Endothelial cell of hepatic sinusoid (primary cell): ENCODE data around the gene CLEC20A.

Source experiments
- in situ Hi-C: cut with HindIII; loops from 2 replicates; pipeline ENCODE4 v1.10.0; 2017; ENCODE audit warnings: low sequenced_read_pairs

CLEC20A gene

DNA sequence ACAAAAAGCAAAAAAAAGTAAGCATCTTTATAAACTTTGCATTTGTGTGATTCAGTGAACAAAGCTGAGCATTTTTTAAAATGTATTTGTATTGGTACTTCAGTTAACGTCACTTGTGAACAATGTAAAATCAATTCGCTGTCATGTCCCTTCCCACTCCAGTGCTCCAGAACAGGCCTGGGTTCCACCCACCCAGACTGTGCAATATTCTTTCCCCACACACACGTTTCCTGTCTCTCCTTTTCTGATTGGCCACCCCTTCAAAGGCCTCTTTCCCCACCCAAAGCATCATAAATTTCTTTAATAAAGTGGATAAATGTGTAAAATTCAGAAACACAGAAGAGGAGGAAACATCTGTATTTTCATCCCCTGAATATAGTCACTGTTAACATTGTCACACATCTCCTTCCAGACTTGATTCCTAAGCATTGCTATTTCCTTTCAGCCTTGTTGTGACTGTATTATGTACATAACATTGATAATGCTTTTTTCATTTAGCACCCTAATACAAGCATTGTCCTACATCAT lies 12.0 kb downstream of the CLEC20A start:
- in situ Hi-C loops = no loop called here

DNA sequence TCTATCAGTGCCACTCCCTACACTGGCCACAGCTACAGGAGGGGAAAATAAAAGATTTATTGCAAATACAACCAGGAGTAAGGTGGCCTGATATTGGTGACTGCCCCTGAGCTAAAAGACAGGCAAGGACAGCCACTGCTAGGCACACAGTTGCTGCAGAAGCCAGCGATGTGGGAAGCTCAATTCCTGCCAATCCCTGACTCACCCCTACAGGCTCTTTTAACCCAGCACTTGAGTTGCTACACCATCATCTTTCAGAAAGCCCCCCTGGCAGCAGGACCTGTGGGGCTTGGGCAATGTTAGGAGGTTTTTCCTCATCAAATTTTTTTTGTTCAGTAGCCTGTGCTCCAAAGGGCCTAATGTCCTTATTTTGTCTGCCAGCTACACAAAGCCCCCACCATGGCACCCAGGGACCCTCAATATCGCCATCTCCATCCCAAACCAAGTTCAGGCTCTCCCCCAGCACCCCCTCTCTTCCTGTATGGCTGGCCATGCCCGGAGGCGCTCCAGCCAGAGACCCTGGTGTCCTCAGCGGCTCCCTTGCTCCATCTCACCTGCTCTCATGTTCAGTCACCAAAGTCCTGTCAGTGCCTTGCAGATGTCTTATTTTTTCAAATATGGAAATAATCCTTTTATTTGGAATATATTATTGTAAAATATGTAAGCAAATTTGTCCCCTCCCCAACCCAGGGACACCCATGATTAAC lies 13.4 kb downstream of the CLEC20A start:
- in situ Hi-C loops = no loop called here

- in situ Hi-C loops = loop anchor here (5.0 kb wide), 1 partner anchor 34 kb away; the partner anchor contains the start of gene TEX35
These were observed 18.9 kb downstream of the CLEC20A start for GRCh38 chr1:178477841-178478240.

GRCh38 chr1:178477373-178477772 lies 19.4 kb downstream of the CLEC20A start:
- in situ Hi-C loops = loop anchor here (5.0 kb wide), 1 partner anchor 35 kb away; the partner anchor contains the start of gene TEX35

DNA sequence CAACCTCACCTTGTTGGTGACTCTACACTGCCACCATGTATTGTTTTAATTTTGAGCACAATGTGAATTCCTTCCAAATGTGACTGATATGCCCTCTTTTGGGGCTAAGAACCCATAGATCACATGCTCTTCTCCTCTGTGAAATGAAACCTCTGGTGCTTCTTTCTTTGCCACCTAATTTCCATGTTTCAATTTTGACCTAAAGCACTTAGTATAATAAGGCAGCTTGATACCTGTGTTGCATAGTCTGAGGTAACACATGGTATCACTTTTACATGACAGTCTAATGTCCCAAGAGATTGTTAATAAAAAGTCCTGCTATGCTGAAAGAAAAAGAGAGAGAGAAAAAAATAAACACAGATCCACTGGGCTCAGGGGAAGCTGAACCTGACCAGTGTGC lies 24.2 kb downstream of the CLEC20A start:
- in situ Hi-C loops = loop anchor here (5.0 kb wide), 1 partner anchor 65 kb away; no protein-coding TSS in a partner anchor

GRCh38 chr1:178470411-178470960 lies 26.3 kb downstream of the CLEC20A start:
- in situ Hi-C loops = loop anchor here (5.0 kb wide), 1 partner anchor 63 kb away; no protein-coding TSS in a partner anchor

- in situ Hi-C loops = no loop called here
These were observed 28.9 kb downstream of the CLEC20A start for GRCh38 chr1:178467837-178468236.

- in situ Hi-C loops = no loop called here
These were observed 31.8 kb downstream of the CLEC20A start for GRCh38 chr1:178465011-178465410.

- in situ Hi-C loops = no loop called here
These were observed 32.2 kb downstream of the CLEC20A start for GRCh38 chr1:178464566-178464965.

- in situ Hi-C loops = no loop called here
These were observed 32.6 kb downstream of the CLEC20A start for GRCh38 chr1:178464141-178464540.

- in situ Hi-C loops = no loop called here
These were observed 35.1 kb downstream of the CLEC20A start for GRCh38 chr1:178461701-178462100.

DNA sequence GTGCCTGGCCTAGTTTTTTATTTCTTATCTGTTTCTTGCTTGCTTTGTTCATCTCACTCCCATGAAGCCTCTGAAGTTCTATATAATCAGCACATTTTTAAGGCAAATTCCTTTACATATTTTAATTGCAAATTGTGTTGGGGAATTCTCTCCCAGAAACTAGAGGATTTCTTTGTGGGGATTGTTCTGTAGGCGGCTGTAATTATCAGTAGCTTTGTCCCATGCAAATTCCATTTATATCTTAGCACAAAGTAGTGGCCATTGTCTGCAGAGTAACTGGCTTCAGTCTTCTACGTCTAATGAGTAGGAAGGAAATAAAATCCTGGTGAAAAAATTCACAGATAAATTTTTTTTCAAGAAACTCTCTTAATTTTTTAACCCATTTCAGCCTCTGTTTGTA lies 35.7 kb downstream of the CLEC20A start:
- in situ Hi-C loops = no loop called here

DNA sequence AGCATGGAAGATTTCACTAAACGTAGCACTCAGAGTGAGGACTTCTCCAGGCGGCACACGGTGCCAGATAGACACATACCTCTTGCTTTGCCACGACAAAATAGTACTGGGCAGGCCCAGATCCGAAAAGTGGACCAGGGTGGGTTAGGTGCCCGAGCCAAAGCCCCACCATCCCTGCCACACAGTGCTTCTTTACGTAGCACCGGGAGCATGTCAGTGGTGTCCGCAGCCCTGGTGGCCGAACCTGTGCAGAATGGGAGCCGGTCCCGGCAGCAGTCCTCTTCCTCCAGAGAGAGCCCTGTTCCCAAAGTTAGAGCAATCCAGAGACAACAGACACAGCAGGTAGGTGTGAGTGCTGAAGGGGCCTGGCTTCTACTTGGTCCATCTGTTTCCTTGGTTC lies 38.6 kb downstream of the CLEC20A start:
- in situ Hi-C loops = no loop called here

- in situ Hi-C loops = no loop called here
These were observed 39.1 kb downstream of the CLEC20A start for GRCh38 chr1:178457651-178458050.

- in situ Hi-C loops = no loop called here
These were observed 40.3 kb downstream of the CLEC20A start for GRCh38 chr1:178456472-178456871.

DNA sequence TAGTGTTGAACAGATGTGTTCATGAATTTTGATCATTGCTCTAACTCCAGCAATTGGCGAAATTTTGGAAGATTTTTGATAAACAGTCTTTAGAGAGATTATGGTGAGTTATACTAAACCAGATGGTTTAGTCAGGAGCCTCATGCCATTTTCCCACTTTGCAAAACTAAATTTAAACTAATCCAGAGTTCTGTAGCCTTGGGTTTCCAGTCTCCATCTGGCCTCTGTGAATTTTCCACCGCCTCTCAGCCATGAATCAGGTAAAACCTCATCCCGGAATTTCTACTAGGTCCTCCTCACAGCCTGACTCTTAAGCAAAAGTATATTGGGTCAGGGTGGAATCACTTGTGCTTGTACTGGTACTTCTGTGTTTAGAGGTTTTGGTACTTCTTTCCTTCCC lies 44.8 kb downstream of the CLEC20A start:
- in situ Hi-C loops = loop anchor here (5.0 kb wide), 1 partner anchor 60 kb away; the partner anchor contains the start of gene TEX35

DNA sequence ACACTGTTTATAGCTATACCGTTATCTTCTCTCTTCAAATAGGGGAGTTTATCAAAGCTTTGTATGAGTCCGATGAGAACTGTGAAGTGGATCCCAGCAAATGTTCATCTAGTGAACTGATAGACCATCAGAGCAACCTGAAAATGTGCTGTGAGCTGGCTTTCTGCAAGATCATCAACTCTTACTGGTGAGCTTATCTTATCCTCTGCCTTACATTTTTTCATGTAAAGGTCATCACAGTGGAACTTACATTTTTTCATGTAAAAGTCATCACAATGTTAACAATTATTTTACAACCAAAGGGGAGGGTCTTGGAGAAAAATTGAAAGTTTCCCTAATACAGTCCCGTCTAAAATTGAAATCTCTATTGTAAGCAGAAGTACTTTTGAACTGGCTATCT lies 45.2 kb downstream of the CLEC20A start:
- in situ Hi-C loops = loop anchor here (5.0 kb wide), 1 partner anchor 61 kb away; the partner anchor contains the start of gene TEX35

DNA sequence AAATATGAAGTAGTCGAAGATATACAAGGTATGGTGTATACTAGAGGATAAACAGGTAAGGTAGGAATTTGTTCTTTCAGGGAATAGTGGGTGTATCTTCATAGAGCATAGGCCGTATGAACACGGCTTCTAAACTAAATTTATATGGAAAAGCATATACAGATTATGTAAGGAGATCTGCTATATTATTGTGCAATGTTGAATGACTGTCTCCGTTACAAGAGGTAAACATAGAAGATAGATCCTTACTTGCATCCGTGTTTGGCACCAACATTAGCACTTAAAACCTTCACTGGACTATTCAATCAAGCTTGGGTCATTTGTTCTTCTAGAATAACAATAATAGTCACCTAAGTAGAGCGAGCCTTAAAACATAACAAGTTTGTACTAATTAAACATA lies 45.9 kb downstream of the CLEC20A start:
- in situ Hi-C loops = loop anchor here (5.0 kb wide), 1 partner anchor 61 kb away; the partner anchor contains the start of gene TEX35

DNA sequence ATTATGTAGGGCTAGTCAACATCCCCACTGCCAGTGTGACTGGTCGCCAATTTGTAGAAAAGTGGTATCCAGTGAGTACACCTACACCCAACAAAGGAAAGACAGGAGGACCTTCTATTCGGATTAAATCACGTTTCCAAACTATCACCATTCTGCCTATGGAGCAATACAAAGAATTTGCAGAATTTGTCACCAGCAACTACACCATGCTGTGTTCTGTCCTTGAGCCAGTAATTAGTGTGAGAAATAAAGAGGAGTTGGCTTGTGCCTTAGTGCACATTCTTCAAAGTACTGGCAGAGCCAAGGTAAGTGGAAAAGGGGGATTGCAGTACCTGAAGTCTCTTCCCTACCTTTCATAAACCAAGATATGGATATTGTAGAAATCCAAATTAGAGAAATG lies 53.8 kb downstream of the CLEC20A start:
- in situ Hi-C loops = no loop called here

GRCh38 chr1:178438432-178438831 lies 58.3 kb downstream of the CLEC20A start:
- in situ Hi-C loops = no loop called here

GRCh38 chr1:178436899-178437298 lies 59.9 kb downstream of the CLEC20A start:
- in situ Hi-C loops = no loop called here

DNA sequence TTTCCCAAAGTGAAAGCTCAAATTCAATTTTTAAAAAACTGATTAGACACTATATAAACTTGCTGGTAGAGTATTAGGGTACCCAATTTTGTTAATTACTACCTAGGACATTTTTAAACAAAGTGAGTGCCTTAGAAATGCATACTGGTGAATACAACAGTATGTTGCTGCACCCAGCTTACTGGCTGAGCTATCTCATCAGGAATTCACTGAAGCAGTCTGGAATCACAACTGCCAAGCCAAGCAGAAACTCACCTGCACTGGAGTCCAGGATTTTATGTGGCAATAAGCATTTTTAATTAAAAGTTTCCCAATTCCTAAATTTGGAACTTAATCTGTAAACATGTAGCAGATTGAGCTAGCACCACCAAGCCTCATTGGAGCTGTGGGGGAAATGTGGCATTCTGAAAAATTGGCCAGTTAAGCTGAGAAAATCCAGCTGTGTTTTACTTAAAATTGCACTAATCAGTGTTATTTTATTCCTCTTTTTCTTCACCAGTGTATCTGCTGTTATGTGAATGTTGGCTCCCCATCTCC lies 61.8 kb downstream of the CLEC20A start:
- in situ Hi-C loops = no loop called here
